ENCODE measurements around the gene TGFBI.

The TGFBI gene

DNA sequence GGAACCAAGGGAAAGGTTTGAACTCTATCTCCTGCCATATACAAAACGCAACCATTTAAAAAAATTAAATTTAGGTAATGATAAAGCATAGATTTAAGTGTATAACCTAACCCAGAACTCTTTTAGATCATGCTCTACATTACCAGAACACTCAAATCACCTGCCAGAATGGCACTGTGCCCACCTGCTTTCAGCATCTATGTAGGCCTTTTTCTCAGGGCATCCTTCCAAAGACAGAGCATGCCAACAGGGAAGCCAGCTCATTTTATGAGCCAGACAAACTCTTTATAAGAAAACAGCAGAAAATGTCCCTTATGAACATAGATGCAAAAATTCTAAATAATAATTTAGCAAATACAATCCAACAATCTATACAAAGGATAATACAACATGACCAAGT lies 55.9 kb downstream of the TGFBI start:
- TF ChIP-seq CTCF (conservative IDR thresholded peaks at IDR 0.05; ENCODE audit: low read depth, low read length): no peak
- H3K4me3 ChIP-seq (ENCODE audit: low read length): no peak overlapping the region
- no peak for DNase-seq (ENCODE audit: low read depth)

DNA sequence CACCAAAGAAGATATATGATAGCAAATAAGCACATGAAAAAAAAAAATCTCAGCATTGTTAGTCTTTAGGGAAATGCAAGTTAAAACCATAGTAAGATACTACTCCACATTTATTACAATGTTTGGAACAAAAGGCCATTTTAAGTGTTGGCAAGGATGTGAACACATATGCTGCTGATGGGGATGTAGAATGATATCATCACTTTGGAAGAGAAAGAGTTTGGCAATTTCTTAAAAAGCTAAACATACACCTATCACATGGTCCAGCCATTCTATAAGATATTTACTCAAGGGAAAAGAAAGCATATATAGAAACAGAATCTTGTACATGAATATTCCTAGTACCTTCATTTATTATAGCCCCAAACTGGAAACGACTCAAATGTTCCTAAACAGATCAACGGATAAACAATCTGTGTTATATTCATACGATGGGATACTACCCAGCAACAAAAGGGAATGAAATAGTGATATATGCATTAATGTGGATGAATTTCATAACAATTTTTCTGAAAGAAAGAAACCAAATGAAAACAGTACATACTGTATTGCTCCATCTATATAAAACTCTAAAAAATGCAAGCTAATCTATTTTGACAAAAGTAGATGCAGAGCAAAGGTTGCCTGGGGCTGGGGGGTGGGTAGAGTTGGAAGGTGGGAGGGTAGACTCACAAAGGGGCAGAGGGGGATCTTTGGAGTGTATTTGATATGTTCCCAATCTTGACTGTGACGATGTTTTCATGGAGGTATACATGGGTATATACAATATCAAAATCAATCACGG lies 58.2 kb downstream of the TGFBI start:
- TF ChIP-seq CTCF (conservative IDR thresholded peaks at IDR 0.05; ENCODE audit: low read depth, low read length): no peak
- no peak overlapping the region for H3K4me3 ChIP-seq (ENCODE audit: low read length)
- DNase-seq (ENCODE audit: low read depth): no peak

GRCh38 chr5:136087961-136088871 lies 59.4 kb downstream of the TGFBI start:
- DNase-seq (ENCODE audit: low read depth): no peak

DNA sequence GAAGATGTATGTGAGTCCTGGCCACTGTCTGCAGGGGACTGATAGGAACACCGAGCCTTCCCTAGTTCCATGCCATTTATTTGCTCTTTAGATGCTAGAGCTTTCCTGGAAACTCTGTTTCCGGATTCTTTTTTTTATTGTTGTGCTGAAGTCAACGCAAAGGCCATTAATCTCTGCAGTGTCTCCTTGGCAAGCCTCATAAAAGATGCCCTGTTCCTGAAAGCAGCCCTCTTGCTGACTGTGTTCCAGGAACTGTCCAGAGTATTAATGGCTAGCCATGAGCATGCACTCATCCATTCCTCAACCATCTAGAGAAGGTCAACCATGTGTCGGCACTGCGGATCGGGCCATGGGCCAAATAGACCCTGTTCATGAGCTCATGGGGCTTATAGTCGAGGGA lies 61.0 kb downstream of the TGFBI start:
- no peak overlapping the region for H3K4me3 ChIP-seq (ENCODE audit: low read length)
- no peak for DNase-seq (ENCODE audit: low read depth)
- TF ChIP-seq CTCF (conservative IDR thresholded peaks at IDR 0.05; ENCODE audit: low read depth, low read length): no peak

More at GRCh38 chr5:136087961-136088871, 59.4 kb downstream of the TGFBI start:
- TF ChIP-seq CTCF (conservative IDR thresholded peaks at IDR 0.05; ENCODE audit: low read depth, low read length): no peak
- no peak overlapping the region for H3K4me3 ChIP-seq (ENCODE audit: low read length)

DNA sequence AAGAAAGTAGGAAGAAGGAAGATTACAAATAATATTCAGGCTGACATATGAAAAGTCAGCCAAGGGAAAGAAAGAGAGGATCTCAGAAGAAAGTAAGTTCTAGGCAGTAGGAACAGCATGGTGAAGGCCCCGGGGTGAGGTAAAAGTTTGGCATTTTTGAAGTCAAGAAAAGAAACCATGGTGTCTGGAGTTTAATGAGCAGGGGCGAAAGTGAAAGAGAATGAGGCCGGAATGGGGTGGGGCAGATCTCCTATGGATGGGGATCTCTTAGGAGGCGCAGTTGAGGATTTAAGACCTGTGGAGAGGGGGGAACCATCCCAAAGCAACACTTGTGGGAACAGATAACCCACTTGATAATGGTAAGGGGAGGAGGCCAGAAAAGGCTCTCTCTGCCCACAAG lies 61.5 kb downstream of the TGFBI start:
- no peak overlapping the region for H3K4me3 ChIP-seq (ENCODE audit: low read length)

DNA sequence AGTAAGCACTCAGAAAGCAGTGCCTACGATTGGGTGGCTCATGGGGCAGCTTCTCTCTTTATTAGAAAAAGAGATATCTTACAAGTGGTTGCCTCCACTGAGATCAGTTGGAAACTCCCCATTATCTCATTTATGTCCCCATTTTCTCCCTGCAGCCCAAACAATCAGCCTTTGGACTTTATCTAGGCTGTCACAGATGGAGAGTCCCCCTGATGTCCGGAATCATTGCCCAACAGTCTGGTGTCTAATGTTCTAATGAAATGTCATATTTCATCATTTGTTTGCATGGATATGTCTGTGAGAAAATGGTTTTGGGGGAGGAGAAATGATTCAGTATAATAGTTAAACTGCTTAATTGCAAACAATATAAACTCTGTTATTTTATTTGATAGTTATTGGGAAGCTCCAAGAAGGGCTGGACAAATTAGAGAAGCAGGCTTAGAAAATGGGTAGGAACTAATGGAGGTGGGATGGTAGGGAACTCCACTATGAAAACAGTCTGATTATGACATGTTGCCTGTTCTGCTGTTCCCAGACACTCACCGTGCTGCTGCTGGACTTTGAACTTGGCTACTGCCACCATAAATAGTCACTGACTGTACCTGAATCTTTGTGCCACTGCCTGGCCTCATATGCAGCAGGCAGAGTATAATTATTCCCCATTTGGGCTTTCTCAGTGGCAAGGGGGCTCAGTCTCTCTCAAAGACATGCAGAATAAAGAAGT lies 65.6 kb downstream of the TGFBI start:
- DNase-seq (ENCODE audit: low read depth): no peak
- H3K4me3 ChIP-seq (ENCODE audit: low read length): no peak overlapping the region
- no peak for TF ChIP-seq CTCF (conservative IDR thresholded peaks at IDR 0.05; ENCODE audit: low read depth, low read length)

More for the DNA sequence above, 61.5 kb downstream of the TGFBI start:
- DNase-seq (ENCODE audit: low read depth): no peak
- no peak for TF ChIP-seq CTCF (conservative IDR thresholded peaks at IDR 0.05; ENCODE audit: low read depth, low read length)
